ENCODE data around the gene OTP. TPM values are rescaled to one million over a fixed set of nuclear protein-coding genes. Genes with fewer than 3 reads are reported as not detected.

Gene OTP
- total and polyA plus RNA-seq, 10 of the 15 experiments (the other 5 are each of a cell fraction or from before 2014, with no cell fraction given) = 0.31 to 8.8 (median 2.4) TPM

DNA sequence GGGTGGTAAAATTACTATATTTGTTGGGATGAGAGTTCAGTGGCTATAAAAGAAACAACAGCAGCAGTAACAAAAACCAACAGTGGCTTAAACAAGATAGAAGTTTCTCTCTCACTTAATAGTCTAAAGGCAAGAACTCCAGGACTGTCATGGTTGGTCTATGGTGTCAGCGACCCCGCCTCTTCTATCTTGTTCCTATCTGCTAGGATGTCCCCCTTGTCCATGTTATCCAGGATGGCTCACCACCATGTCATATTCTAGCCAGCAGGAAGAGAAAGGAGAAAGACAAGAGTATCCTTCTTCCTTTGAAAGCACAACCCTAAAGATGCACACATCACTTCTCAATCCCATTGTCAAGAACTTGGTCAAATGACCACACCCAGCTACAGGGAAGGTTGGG lies 11.3 kb upstream of the OTP start (continued):
- TF ChIP-seq, protein P1, sequence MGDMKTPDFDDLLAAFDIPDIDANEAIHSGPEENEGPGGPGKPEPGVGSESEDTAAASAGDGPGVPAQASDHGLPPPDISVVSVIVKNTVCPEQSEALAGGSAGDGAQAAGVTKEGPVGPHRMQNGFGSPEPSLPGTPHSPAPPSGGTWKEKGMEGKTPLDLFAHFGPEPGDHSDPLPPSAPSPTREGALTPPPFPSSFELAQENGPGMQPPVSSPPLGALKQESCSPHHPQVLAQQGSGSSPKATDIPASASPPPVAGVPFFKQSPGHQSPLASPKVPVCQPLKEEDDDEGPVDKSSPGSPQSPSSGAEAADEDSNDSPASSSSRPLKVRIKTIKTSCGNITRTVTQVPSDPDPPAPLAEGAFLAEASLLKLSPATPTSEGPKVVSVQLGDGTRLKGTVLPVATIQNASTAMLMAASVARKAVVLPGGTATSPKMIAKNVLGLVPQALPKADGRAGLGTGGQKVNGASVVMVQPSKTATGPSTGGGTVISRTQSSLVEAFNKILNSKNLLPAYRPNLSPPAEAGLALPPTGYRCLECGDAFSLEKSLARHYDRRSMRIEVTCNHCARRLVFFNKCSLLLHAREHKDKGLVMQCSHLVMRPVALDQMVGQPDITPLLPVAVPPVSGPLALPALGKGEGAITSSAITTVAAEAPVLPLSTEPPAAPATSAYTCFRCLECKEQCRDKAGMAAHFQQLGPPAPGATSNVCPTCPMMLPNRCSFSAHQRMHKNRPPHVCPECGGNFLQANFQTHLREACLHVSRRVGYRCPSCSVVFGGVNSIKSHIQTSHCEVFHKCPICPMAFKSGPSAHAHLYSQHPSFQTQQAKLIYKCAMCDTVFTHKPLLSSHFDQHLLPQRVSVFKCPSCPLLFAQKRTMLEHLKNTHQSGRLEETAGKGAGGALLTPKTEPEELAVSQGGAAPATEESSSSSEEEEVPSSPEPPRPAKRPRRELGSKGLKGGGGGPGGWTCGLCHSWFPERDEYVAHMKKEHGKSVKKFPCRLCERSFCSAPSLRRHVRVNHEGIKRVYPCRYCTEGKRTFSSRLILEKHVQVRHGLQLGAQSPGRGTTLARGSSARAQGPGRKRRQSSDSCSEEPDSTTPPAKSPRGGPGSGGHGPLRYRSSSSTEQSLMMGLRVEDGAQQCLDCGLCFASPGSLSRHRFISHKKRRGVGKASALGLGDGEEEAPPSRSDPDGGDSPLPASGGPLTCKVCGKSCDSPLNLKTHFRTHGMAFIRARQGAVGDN (IDR thresholded peaks at IDR 0.05) = no peak
- TF ChIP-seq RCOR1 (conservative IDR thresholded peaks at IDR 0.05; ENCODE audit: low read depth, low read length) (no peak), ZZZ3 (IDR thresholded peaks at IDR 0.05; ENCODE audit: control insufficient read depth, insufficient read length, low read depth) (no peak), DPF2 (IDR thresholded peaks at IDR 0.05) (no peak), FOXM1 (IDR thresholded peaks at IDR 0.05; ENCODE audit: low read depth, low read length) (no peak), CBX3 (IDR thresholded peaks at IDR 0.05; ENCODE audit: borderline replicate concordance, low read depth) (no peak), TBL1XR1 (IDR thresholded peaks at IDR 0.05; ENCODE audit: low read depth, low read length) (no peak), SPI1 (IDR thresholded peaks at IDR 0.05; ENCODE audit: borderline replicate concordance, insufficient read depth, low read depth, low read length) (no peak)
